Activated gamma-delta T cell treated with Interleukin-2 at 50 U/mL for 16 hours (primary cell): Measurements from ENCODE around the gene RANBP3L.
"Not testable (repeated sequence)": the region's sequence is repeated elsewhere in the genome, so short reads cannot be mapped to it uniquely, and the experiment has no call there.

Source experiments
- DNase-seq: peaks from one replicate; pipeline ENCODE4 v3.0.0-alpha.2; 2020

Gene RANBP3L

DNA sequence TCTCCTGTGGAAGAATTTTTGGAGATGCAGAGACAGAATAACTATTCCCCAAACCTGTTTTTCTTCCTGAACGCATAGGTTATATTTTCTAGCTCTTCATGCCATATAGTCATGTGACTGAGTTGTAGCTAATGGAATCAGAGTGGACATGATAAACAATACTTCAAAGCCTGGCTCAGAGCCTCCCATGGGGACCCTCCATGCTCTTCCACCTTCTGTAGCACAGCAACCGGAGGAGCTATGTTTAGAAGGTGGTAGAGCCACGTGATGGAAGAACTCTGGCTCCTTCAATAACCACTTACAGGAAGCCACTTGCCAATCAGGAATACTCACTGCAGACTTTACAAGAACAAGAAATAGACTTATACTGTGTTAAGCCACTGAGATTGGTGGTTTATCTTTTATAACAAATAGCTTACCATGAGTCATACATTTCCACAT, 99.2 kb downstream of the RANBP3L start:
- DNase-seq, result no peak

GRCh38 chr5:36200513-36200912, 101.2 kb downstream of the RANBP3L start:
- no peak for DNase-seq

DNA sequence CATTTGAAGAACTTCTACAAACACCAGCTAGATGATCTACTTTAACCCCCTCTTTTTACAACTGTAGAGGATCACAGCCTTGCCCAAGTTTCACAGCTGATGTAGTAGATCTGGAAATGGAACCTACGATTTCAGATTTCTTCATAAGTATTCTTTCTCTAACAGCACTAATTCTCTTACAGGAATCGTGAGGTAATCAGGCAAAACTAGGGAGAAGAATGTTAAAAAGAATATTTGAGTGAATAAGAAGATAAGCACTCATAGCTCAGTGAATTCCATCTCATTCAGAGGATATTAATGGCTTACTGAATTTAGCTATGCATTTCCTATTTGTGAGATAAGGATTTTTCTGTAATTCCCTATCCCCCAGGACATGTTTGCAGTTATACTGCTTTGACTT, 102.1 kb downstream of the RANBP3L start:
- DNase-seq, result no peak

GRCh38 chr5:36198783-36199182, 102.9 kb downstream of the RANBP3L start:
- DNase-seq, result not testable (repeated sequence)
